ENCODE measurements around the gene NSMF.

The NSMF gene, protein sequence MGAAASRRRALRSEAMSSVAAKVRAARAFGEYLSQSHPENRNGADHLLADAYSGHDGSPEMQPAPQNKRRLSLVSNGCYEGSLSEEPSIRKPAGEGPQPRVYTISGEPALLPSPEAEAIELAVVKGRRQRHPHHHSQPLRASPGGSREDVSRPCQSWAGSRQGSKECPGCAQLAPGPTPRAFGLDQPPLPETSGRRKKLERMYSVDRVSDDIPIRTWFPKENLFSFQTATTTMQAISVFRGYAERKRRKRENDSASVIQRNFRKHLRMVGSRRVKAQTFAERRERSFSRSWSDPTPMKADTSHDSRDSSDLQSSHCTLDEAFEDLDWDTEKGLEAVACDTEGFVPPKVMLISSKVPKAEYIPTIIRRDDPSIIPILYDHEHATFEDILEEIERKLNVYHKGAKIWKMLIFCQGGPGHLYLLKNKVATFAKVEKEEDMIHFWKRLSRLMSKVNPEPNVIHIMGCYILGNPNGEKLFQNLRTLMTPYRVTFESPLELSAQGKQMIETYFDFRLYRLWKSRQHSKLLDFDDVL

DNA sequence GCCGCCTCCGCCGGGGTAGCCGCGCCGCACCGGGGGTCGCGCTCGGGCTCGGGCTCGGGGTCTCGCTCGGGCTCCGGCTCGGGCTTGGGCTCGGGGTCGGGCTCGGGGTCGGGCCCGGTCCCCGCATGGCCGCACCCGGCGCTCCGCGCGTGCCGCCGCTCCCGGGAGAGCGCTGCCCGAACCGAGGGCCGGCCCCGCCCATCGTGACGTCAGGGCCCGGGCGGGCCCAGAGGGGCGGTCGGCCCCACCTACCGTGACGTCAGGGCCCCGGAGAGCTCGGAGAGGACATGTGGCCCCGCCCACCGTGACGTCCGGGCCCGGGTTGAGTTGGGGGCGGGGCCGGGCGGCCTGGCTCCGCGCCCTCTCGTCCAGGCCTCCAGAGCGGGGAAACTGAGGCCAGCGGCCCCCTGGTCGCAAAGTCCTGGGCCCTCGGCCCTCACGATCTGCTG is at the start of gene NSMF:
Gene NSMF (minus strand): TSS at position 183 of the 449 bp plus-strand sequence. CDS start 232 bp downstream, outside the sequence.
- no peak for TF ChIP-seq CTCF (IDR thresholded peaks at IDR 0.05; ENCODE audit: low read depth, low read length)
- peak; percentile 87 for DNase-seq (ENCODE audit: low read depth, low spot score)
- in situ Hi-C loops (cut with HindIII; ENCODE audit: low sequenced_read_pairs) = no loop called here
- peak within 1 kb of the TSS; percentile 64 for H3K4me3 ChIP-seq (ENCODE audit: low read depth, low read length)

DNA sequence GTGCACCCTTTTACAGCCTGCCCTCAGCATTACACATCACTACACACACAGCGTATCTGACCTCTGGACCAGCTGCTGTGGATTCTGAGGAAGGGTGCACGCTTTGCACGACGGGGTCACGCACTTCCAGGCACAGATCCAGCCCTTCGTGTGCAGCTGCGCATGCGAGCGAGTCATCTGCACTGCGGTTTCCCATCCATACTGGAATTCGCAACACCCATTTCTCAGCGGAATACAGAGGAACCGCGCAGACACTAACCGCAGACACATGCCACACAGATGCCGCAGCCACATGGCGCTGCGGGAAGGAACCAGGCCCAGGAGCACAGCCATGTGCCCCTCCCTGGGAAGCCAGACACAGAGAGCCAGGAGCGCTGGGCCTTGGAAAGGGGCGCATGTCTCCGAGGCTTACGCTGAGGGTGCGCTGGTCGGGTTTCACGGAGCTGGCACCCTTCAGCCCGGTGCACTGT is 47.6 kb upstream of the NSMF start:
- no peak for DNase-seq (ENCODE audit: low read depth, low spot score)
- in situ Hi-C loops (cut with HindIII; ENCODE audit: low sequenced_read_pairs) = no loop called here
- H3K4me3 ChIP-seq (ENCODE audit: low read depth, low read length) = no peak overlapping the region
- TF ChIP-seq CTCF (IDR thresholded peaks at IDR 0.05; ENCODE audit: low read depth, low read length) = no peak

- TF ChIP-seq CTCF (IDR thresholded peaks at IDR 0.05; ENCODE audit: low read depth, low read length) = no peak
- no peak for DNase-seq (ENCODE audit: low read depth, low spot score)
- in situ Hi-C loops (cut with HindIII; ENCODE audit: low sequenced_read_pairs) = no loop called here
- H3K4me3 ChIP-seq (ENCODE audit: low read depth, low read length) = no peak overlapping the region
Measured at GRCh38 chr9:137506274-137506673, 47.1 kb upstream of the NSMF start.

DNA sequence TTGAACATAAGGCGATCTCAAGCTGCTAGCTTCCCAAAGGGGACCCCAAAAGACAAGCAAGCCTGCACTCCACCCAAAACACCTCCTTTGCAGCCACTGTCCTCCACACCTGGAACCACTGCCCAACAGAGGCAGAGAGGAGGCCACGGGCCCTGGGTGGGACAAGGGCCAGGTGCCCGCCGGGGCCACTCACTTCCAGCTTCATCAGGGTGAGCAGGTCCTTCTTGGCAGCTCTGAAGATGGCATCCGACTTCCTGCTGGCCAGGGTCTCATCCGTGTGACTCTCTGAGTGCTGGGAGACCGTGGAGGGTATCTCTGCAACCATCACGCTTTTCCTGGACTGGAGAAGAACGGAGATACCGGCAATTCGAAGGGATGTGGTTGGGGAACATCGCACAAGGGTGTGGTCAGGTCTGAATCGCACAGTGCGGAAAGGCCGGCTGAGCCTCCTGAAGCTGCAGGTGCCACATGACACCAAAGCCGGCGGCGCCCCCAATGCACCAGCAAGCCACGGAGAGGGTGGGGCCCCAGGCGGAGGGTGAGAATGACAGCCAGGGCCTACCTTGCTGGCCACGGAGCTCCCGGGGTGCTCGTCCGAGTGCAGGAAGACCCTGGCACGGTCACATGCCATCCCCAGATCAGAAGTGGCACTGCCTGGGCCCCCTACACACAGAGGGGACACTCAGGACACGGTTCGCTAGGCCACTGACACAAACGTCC is 46.4 kb upstream of the NSMF start:
- in situ Hi-C loops (cut with HindIII; ENCODE audit: low sequenced_read_pairs) = no loop called here
- H3K4me3 ChIP-seq (ENCODE audit: low read depth, low read length) = no peak overlapping the region
- TF ChIP-seq CTCF (IDR thresholded peaks at IDR 0.05; ENCODE audit: low read depth, low read length) = no peak
- DNase-seq (ENCODE audit: low read depth, low spot score) = no peak

DNA sequence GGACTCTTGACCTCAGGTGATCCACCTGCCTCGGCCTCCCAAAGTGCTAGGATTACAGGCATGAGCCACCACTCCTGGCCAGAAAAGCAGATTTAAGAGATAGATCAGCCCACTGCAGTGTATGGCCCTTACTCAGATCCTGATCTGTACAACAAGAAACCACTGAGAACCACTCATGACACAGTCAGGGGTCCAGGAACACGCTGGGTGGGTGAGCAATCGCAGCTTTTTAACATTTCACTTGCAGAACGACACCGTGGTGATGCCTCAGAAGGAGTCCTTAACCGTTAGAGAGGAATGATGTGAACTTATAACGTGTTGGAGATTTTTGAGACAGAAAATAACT is 45.3 kb upstream of the NSMF start:
- in situ Hi-C loops (cut with HindIII; ENCODE audit: low sequenced_read_pairs) = no loop called here
- no peak for DNase-seq (ENCODE audit: low read depth, low spot score)
- no peak for TF ChIP-seq CTCF (IDR thresholded peaks at IDR 0.05; ENCODE audit: low read depth, low read length)
- no peak overlapping the region for H3K4me3 ChIP-seq (ENCODE audit: low read depth, low read length)

DNA sequence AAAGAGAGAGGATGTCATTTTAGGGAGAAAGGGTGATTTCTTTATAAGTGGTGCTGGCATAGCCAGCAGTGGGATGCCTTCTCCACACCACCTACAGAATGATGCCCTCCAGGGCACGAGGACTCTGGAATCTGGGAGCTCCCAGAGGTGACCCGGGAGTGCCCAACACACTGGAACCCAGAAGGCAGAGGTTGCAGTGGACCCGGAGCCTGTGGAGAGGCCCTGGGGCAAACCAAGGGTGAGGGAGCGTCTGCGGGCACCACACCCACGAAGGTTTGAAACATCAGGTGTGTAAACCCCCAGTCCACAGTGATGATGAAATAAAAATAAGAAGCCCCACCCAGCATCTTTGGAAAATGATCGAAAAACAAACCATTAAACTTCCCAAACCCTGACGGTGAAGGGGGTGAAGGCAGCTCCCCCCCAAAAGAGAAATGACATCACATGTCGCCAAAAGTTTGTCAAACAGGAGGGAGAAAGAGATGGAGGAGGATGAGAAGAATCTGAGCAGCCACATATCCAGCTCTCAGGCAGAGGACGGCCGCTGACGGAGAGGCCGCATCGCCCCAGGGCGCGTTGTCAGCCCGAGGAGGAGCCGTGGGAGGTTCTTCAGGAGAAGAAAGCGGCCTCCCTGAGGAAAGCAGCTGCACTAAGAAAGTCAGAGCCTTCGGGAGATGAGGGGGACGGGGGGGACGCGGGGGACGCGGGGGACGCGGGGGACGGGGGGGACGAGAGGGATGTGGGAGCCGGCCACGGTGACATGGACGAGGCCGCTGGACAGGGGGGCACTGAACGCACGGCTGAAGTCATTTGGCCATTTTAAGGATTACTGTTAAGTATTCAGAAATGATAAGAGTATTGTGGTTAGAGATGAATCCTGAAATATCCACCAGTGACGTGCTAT is 43.1 kb upstream of the NSMF start:
- DNase-seq (ENCODE audit: low read depth, low spot score) = no peak
- no peak overlapping the region for H3K4me3 ChIP-seq (ENCODE audit: low read depth, low read length)
- in situ Hi-C loops (cut with HindIII; ENCODE audit: low sequenced_read_pairs) = no loop called here
- TF ChIP-seq CTCF (IDR thresholded peaks at IDR 0.05; ENCODE audit: low read depth, low read length) = no peak

All from astrocyte of the spinal cord (primary cell).